CD4-positive, alpha-beta T cell treated with Interleukin-4 for 4 hours (primary cell): ENCODE results near the gene GRAMD1B.

Experiments used
- DNase-seq: peaks from one replicate; pipeline ENCODE4 v3.0.0-alpha.2; 2020

GRAMD1B gene

GRCh38 chr11:123478352-123478987 lies 48.4 kb downstream of the GRAMD1B start:
- DNase-seq: peak; percentile 61

- peak; percentile 20 for DNase-seq
Measured at GRCh38 chr11:123479048-123479837, 49.2 kb downstream of the GRAMD1B start.

- no peak for DNase-seq
Measured at GRCh38 chr11:123480290-123480815, 50.3 kb downstream of the GRAMD1B start.

- no peak for DNase-seq
Measured at GRCh38 chr11:123480882-123481281, 50.8 kb downstream of the GRAMD1B start.

- no peak for DNase-seq
Measured at GRCh38 chr11:123481640-123482039, 51.6 kb downstream of the GRAMD1B start.

GRCh38 chr11:123482218-123482617 lies 52.1 kb downstream of the GRAMD1B start:
- no peak for DNase-seq

GRCh38 chr11:123483058-123483457 lies 53.0 kb downstream of the GRAMD1B start:
- no peak for DNase-seq

- no peak for DNase-seq
Measured at GRCh38 chr11:123483466-123483865, 53.4 kb downstream of the GRAMD1B start.

GRCh38 chr11:123484448-123484847 lies 54.4 kb downstream of the GRAMD1B start:
- DNase-seq: no peak

- DNase-seq: no peak
Measured at GRCh38 chr11:123487157-123487744, 57.2 kb downstream of the GRAMD1B start.

GRCh38 chr11:123490527-123490926 lies 60.5 kb downstream of the GRAMD1B start:
- no peak for DNase-seq

GRCh38 chr11:123491241-123491640 lies 61.2 kb downstream of the GRAMD1B start:
- no peak for DNase-seq

- DNase-seq: no peak
Measured at GRCh38 chr11:123493349-123494063, 63.4 kb downstream of the GRAMD1B start.

GRCh38 chr11:123494195-123495050 lies 64.4 kb downstream of the GRAMD1B start:
- DNase-seq: no peak

- no peak for DNase-seq
Measured at GRCh38 chr11:123504401-123504800, 74.3 kb downstream of the GRAMD1B start.

GRCh38 chr11:123505546-123506299 lies 75.7 kb downstream of the GRAMD1B start:
- no peak for DNase-seq

GRCh38 chr11:123507043-123507442 lies 77.0 kb downstream of the GRAMD1B start:
- no peak for DNase-seq

- DNase-seq: no peak
Measured at GRCh38 chr11:123509737-123510578, 79.9 kb downstream of the GRAMD1B start.

- no peak for DNase-seq
Measured at GRCh38 chr11:123510579-123510905, 80.5 kb downstream of the GRAMD1B start.

GRCh38 chr11:123511037-123511870 lies 81.2 kb downstream of the GRAMD1B start:
- DNase-seq: peak; percentile 45
